Measurements from ENCODE around the gene DFFA. TPM values are rescaled to one million over a fixed set of nuclear protein-coding genes. Genes with fewer than 3 reads are reported as not detected.

DFFA gene
- polyA plus RNA-seq, 3 donors: 11.0 to 17.8 (median 17.3) TPM

GRCh38 chr1:10520952-10521351 lies 48.6 kb upstream of the DFFA start:
- no peak overlapping the region for H2AFZ ChIP-seq (ENCODE audit: insufficient read depth, low read depth, low read length, poor library complexity, severe bottlenecking)
- no peak overlapping the region for H3K4me2 ChIP-seq (replicated peaks; ENCODE audit: extremely low read depth, low read length, poor library complexity, severe bottlenecking)
- Mint-ChIP-seq H3K27ac (peak overlapping the region in 1 of 7 donors; percentile 27), H3K36me3 (peaks cover 20 to 47% of the 10 kb centered on the region in 2 donors), H3K4me1 (peaks cover 9% of the 10 kb centered on the region), H3K9me3 (no peaks in the 10 kb centered on the region), H3K27me3 (ENCODE audit: low read depth in 3 of 3) (peaks cover 0 to 2% (median 0%) of the 10 kb centered on the region in 3 donors), H3K4me3 (no peak overlapping the region)
- H3K27me3 ChIP-seq (ENCODE audit: control insufficient read depth in 2 of 2, insufficient read depth in 2 of 2, low read length in 2 of 2): no peaks in the 10 kb centered on the region
- H3K36me3 ChIP-seq (replicated peaks in 1 of 2; ENCODE audit: control insufficient read depth in 1 of 2, insufficient read depth in 2 of 2, low read length in 2 of 2): peaks cover 0 to 19% of the 10 kb centered on the region in 2 donors
- no CpG with 5 or more reads among the region's 1 CpG for WGBS (ENCODE audit: insufficient coverage)
- no peak overlapping the region for H3K4me3 ChIP-seq (replicated peaks in 1 of 3; ENCODE audit: low read depth in 2 of 3, low read length in 3 of 3)
- no peaks in the 10 kb centered on the region for H3K9me3 ChIP-seq (replicated peaks in 1 of 2; ENCODE audit: control insufficient read depth in 1 of 2, insufficient read depth in 1 of 2, low read length in 2 of 2)
- peaks cover 31% of the 10 kb centered on the region for H3K79me2 ChIP-seq (ENCODE audit: insufficient read depth, low read length)
- H3K9ac ChIP-seq (ENCODE audit: insufficient read depth, low read length, poor library complexity, severe bottlenecking): no peak overlapping the region
- intact Hi-C loops (cut with micrococcal nuclease): no loop called here
- H3K4me1 ChIP-seq (ENCODE audit: control insufficient read depth in 1 of 2, insufficient read depth in 2 of 2, low read length in 2 of 2): no peaks in the 10 kb centered on the region
- peaks cover 43% of the 10 kb centered on the region for H4K20me1 ChIP-seq (ENCODE audit: insufficient read depth, low read length)
- H3K27ac ChIP-seq (ENCODE audit: low read depth in 1 of 2, low read length in 2 of 2): no peak overlapping the region
- TF ChIP-seq CTCF (IDR thresholded peaks at IDR 0.05): no peak
- DNase-seq: no peak

- no peaks in the 10 kb centered on the region for H3K9me3 ChIP-seq (replicated peaks in 1 of 2; ENCODE audit: control insufficient read depth in 1 of 2, insufficient read depth in 1 of 2, low read length in 2 of 2)
- no peak overlapping the region for H3K27ac ChIP-seq (ENCODE audit: low read depth in 1 of 2, low read length in 2 of 2)
- H3K36me3 ChIP-seq (replicated peaks in 1 of 2; ENCODE audit: control insufficient read depth in 1 of 2, insufficient read depth in 2 of 2, low read length in 2 of 2): peaks cover 0 to 19% of the 10 kb centered on the region in 2 donors
- TF ChIP-seq CTCF (IDR thresholded peaks at IDR 0.05): no peak
- Mint-ChIP-seq H3K27ac (no peak overlapping the region), H3K4me1 (peaks cover 13% of the 10 kb centered on the region), H3K27me3 (ENCODE audit: low read depth in 3 of 3) (peaks cover 0 to 2% (median 0%) of the 10 kb centered on the region in 3 donors), H3K36me3 (peaks cover 20 to 47% of the 10 kb centered on the region in 2 donors), H3K4me3 (no peak overlapping the region), H3K9me3 (no peaks in the 10 kb centered on the region)
- intact Hi-C loops (cut with micrococcal nuclease): no loop called here
- no peak overlapping the region for H3K9ac ChIP-seq (ENCODE audit: insufficient read depth, low read length, poor library complexity, severe bottlenecking)
- peaks cover 47% of the 10 kb centered on the region for H4K20me1 ChIP-seq (ENCODE audit: insufficient read depth, low read length)
- no peak overlapping the region for H3K4me3 ChIP-seq (replicated peaks in 1 of 3; ENCODE audit: low read depth in 2 of 3, low read length in 3 of 3)
- WGBS (ENCODE audit: insufficient coverage): 100% methylated on average over 1 of the region's 6 CpGs
- no peak overlapping the region for H2AFZ ChIP-seq (ENCODE audit: insufficient read depth, low read depth, low read length, poor library complexity, severe bottlenecking)
- H3K27me3 ChIP-seq (ENCODE audit: control insufficient read depth in 2 of 2, insufficient read depth in 2 of 2, low read length in 2 of 2): no peaks in the 10 kb centered on the region
- H3K4me2 ChIP-seq (replicated peaks; ENCODE audit: extremely low read depth, low read length, poor library complexity, severe bottlenecking): no peak overlapping the region
- no peak for DNase-seq
- peaks cover 36% of the 10 kb centered on the region for H3K79me2 ChIP-seq (ENCODE audit: insufficient read depth, low read length)
- H3K4me1 ChIP-seq (ENCODE audit: control insufficient read depth in 1 of 2, insufficient read depth in 2 of 2, low read length in 2 of 2): peaks cover 3 to 4% of the 10 kb centered on the region in 2 donors
Observed at GRCh38 chr1:10520497-10520896, 48.2 kb upstream of the DFFA start.

Measured in CD14-positive monocyte (primary cell).